Natural killer cell treated with Interleukin-12 subunit alpha and Interleukin-12 subunit beta and Interleukin-15 and Interleukin-18, amount 100 ng/mL, for 72 hours (primary cell): Measurements from ENCODE around the gene TRPC3. TPM values are rescaled to one million over a fixed set of nuclear protein-coding genes. Genes with fewer than 3 reads are reported as not detected.
A peak's percentile ranks its signal among the peaks of the same experiment; 100 is the strongest.

ENCODE experiments used
- ATAC-seq, 2 donors: fragments of 150-1000 bp; cut with Tn5 transposase in 1 of 2; sonication (Bioruptor Pico), chemical (Tn5 transposase) in 1 of 2; 2 replicates each; pipeline ENCODE4 v1.10.0; 2021
- DNase-seq: peaks from one replicate; pipeline ENCODE4 v3.0.0; 2022; ENCODE audit warnings: low spot score
- H3K27ac Mint-ChIP-seq, 2 donors: 1 replicate in 1 of 2; 2 replicates in 1 of 2; pipeline ENCODE4 v1.8.0; 2022; ENCODE audit warnings: mixed read lengths in 2 of 2, mild to moderate bottlenecking in 1 of 2, moderate library complexity in 1 of 2
- H3K27me3 Mint-ChIP-seq, 2 donors: 1 replicate in 1 of 2; 2 replicates in 1 of 2; pipeline ENCODE4 v1.8.0; 2022; ENCODE audit warnings: mixed read lengths in 2 of 2
- H3K36me3 Mint-ChIP-seq: one replicate; pipeline ENCODE4 v1.8.0; 2022; ENCODE audit warnings: mixed read lengths
- H3K4me1 Mint-ChIP-seq, 2 donors: 1 replicate in 1 of 2; 2 replicates in 1 of 2; pipeline ENCODE4 v1.8.0; 2022; ENCODE audit warnings: low read depth in 2 of 2, mixed read lengths in 2 of 2, mild to moderate bottlenecking in 1 of 2
- H3K4me3 Mint-ChIP-seq: one replicate; pipeline ENCODE4 v1.8.0; 2022; ENCODE audit warnings: mixed read lengths
- H3K9me3 Mint-ChIP-seq: 2 replicates; pipeline ENCODE4 v1.8.0; 2022; ENCODE audit warnings: mixed read lengths
- total RNA-seq, 2 donors: library from RNA; stranded (reverse); gene quantifications; one replicate each; pipeline ENCODE4 v1.2.3, GENCODE V29; 2022

Gene TRPC3
- under 1 TPM; 0.24 to 0.73 TPM for total RNA-seq

GRCh38 chr4:121951521-121952110 lies at the start of gene TRPC3:
Gene TRPC3 (minus strand): TSS chr4:121952060. CDS start chr4:121951680, 380 bp downstream.
- no peak within 1 kb of the TSS for H3K27ac Mint-ChIP-seq
- peak; percentile 61 for DNase-seq
- peak; percentile 62 to 66 for ATAC-seq
- peaks cover 36 to 39% of the 10 kb centered on the region in 2 donors for H3K27me3 Mint-ChIP-seq
- peaks cover 6 to 16% of the 10 kb centered on the region in 2 donors for H3K4me1 Mint-ChIP-seq
- H3K4me3 Mint-ChIP-seq: peak within 1 kb of the TSS; percentile 87
- no peaks in the 10 kb centered on the region for H3K9me3 Mint-ChIP-seq
- H3K36me3 Mint-ChIP-seq: no peaks in the 10 kb centered on the region

- Mint-ChIP-seq H3K27ac (no peak overlapping the region), H3K9me3 (no peaks in the 10 kb centered on the region), H3K36me3 (no peaks in the 10 kb centered on the region), H3K4me1 (no peaks in the 10 kb centered on the region), H3K4me3 (no peak overlapping the region), H3K27me3 (peaks cover 18 to 30% of the 10 kb centered on the region in 2 donors)
- DNase-seq (no peak), ATAC-seq (no peak)
Measured at GRCh38 chr4:122000849-122001248, 49.0 kb upstream of the TRPC3 start.

DNA sequence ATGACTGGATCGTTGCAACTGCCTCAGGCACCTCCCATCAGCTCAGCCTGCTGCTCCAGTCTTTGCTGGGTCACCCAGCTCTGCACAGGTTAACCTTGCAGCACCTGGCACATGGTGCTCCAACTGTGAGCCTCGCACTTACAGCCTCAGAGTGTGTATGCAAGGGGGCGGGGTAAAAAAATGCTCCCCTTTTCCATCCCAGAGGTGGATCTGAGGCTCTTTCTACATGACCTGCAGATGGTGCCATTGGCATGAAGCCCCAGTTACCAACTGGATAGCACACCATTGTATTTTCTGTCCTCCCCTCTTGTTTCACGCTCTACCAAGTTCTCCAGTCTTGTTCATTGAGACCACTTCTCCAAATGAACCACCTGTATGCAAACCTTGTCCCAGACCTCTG lies 46.2 kb upstream of the TRPC3 start:
- H3K27me3 Mint-ChIP-seq: peaks cover 27 to 32% of the 10 kb centered on the region in 2 donors
- no peaks in the 10 kb centered on the region for H3K4me1 Mint-ChIP-seq
- DNase-seq: no peak
- H3K27ac Mint-ChIP-seq: no peak overlapping the region
- no peaks in the 10 kb centered on the region for H3K9me3 Mint-ChIP-seq
- no peak overlapping the region for H3K4me3 Mint-ChIP-seq
- ATAC-seq: peak in 1 of 2 donors; percentile 29
- H3K36me3 Mint-ChIP-seq: no peaks in the 10 kb centered on the region

DNA sequence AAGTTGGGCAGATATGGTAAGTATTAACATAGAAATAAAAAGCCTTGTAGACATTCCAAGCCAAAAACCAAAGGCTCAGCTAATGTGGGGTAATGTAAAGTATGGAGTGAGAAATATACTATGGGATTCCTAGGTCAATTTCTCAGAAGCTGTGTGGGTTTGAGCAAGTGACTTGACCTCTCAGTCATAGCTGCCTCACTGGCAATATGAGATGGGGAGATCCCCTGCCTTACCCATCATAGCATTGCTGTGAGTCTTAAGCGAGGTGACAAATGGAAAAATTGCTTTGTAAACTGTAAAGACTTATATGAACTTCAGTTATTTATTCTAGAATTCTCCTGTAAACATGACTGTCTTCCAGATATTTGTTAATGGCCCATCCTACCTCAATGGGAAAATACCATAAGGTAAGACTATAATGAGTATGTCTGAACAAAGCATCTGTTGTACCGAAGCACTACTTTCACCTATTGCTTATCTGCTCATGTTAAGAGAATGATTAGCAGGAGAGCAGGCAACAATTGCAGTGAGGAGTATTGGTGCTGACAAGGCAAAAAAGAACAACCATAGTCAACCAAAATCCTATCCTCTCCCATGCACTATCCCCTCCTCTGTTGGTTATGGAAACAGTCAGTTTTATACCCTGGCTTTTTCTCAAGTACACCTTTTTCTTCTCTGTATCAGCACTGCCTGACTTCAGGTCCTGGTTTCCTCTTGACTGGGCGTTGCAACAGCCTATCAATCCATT lies 44.1 kb upstream of the TRPC3 start:
- no peak for ATAC-seq
- DNase-seq: no peak
- Mint-ChIP-seq H3K4me3 (no peak overlapping the region), H3K4me1 (no peaks in the 10 kb centered on the region), H3K27me3 (peaks cover 24 to 26% of the 10 kb centered on the region in 2 donors), H3K9me3 (no peaks in the 10 kb centered on the region), H3K27ac (no peak overlapping the region), H3K36me3 (no peaks in the 10 kb centered on the region)

DNA sequence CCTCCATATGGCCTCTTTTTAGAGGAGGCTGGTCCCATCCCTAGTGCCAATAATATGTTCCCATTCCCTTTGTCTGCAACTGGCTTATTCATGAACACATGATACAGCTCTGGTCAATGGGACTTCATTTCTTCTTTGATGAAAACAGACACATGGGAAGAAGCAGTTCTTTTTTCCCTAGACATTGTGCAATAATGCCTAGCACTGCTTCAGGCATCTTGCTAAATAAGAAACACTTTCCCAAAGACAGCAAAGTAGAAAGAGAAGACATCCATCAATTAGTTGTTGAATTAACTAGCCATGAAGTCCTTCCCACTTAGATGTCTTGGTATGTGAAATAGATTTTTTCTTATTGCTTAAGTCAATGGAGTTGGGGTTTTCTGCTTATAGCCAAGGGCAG lies 40.1 kb upstream of the TRPC3 start:
- no peak overlapping the region for H3K4me3 Mint-ChIP-seq
- no peaks in the 10 kb centered on the region for H3K9me3 Mint-ChIP-seq
- H3K4me1 Mint-ChIP-seq: no peaks in the 10 kb centered on the region
- peaks cover 30 to 32% of the 10 kb centered on the region in 2 donors for H3K27me3 Mint-ChIP-seq
- no peaks in the 10 kb centered on the region for H3K36me3 Mint-ChIP-seq
- DNase-seq (no peak), ATAC-seq (no peak)
- no peak overlapping the region for H3K27ac Mint-ChIP-seq

DNA sequence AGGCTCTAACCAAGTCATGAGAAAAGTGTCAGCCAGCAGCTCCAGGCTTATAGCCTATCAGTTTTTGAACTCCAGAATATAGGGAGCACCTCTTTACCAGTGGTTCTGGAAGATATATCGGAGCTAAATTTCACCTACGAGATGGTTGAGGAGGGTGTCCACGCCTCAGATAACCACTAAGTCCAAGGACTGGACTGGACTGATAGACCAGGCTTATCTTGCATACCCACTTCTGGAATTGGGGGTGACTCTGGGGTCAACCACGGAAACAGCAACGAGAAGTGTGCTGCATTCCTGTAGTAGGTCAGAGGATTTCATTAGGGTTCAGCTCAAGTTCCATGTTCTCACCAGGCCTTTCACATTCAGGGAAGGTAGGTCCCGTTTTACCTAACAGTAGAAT lies 38.6 kb upstream of the TRPC3 start:
- H3K4me3 Mint-ChIP-seq: no peak overlapping the region

DNA sequence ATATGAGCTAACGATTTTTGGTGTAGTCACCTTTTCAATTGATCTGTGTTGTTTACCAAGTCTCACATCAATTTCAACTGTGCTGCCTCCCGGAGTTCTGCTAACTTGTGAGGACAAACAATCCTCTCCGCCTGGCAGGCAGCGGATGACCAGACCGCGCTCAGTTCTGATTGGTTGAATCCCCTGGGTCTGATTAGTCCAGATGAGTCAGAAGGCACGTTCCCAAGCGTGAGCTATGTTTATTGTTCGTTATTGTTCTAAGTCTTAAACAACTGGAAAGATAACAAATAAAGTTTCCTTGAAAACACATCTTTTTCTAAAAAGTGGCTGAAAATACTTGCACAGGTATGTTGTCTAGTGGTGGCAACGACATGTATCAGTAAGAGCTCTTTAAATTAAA lies 37.9 kb upstream of the TRPC3 start:
- Mint-ChIP-seq H3K4me1 (no peaks in the 10 kb centered on the region), H3K27me3 (peaks cover 25% of the 10 kb centered on the region in 2 donors), H3K4me3 (no peak overlapping the region), H3K36me3 (no peaks in the 10 kb centered on the region), H3K9me3 (no peaks in the 10 kb centered on the region), H3K27ac (no peak overlapping the region)
- ATAC-seq (no peak), DNase-seq (no peak)

More for the DNA sequence above, 38.6 kb upstream of the TRPC3 start:
- Mint-ChIP-seq H3K27me3 (peaks cover 25 to 26% of the 10 kb centered on the region in 2 donors), H3K36me3 (no peaks in the 10 kb centered on the region), H3K4me1 (no peaks in the 10 kb centered on the region), H3K9me3 (no peaks in the 10 kb centered on the region), H3K27ac (no peak overlapping the region)
- DNase-seq (no peak), ATAC-seq (no peak)

GRCh38 chr4:121988950-121989349 lies 37.1 kb upstream of the TRPC3 start:
- Mint-ChIP-seq H3K27me3 (peaks cover 21 to 26% of the 10 kb centered on the region in 2 donors), H3K4me3 (no peak overlapping the region)

DNA sequence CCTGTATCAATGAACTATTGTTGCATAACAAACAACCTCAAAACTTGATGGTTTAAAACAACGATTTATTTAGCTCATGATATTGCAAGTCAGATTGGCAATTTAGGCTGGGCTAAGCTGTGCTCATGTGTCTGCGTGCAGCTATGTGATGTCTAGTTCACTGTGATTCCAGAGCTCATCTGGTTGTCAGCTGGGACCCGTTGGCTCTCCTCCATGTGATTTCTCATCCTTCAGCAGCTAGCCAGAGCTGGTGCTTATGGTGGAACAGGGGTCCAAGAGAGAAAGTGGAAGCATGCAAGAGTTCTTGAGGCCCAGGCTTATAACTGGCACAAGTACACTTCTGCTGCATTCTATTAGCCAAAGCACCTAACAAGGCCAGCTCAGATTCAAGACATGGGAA lies 28.8 kb upstream of the TRPC3 start:
- DNase-seq (no peak), ATAC-seq (no peak)
- H3K27ac Mint-ChIP-seq: no peak overlapping the region
- H3K4me1 Mint-ChIP-seq: peaks cover 5 to 7% of the 10 kb centered on the region in 2 donors
- no peaks in the 10 kb centered on the region for H3K36me3 Mint-ChIP-seq
- peaks cover 8 to 10% of the 10 kb centered on the region in 2 donors for H3K27me3 Mint-ChIP-seq
- no peak overlapping the region for H3K4me3 Mint-ChIP-seq
- H3K9me3 Mint-ChIP-seq: no peaks in the 10 kb centered on the region

More at GRCh38 chr4:121988950-121989349, 37.1 kb upstream of the TRPC3 start:
- ATAC-seq: no peak
- Mint-ChIP-seq H3K9me3 (no peaks in the 10 kb centered on the region), H3K36me3 (no peaks in the 10 kb centered on the region), H3K27ac (no peak overlapping the region), H3K4me1 (no peaks in the 10 kb centered on the region)
- no peak for DNase-seq

- no peaks in the 10 kb centered on the region for H3K36me3 Mint-ChIP-seq
- no peaks in the 10 kb centered on the region for H3K9me3 Mint-ChIP-seq
- peaks cover 5 to 7% of the 10 kb centered on the region in 2 donors for H3K4me1 Mint-ChIP-seq
- DNase-seq (no peak), ATAC-seq (no peak)
- H3K27me3 Mint-ChIP-seq: peaks cover 7 to 15% of the 10 kb centered on the region in 2 donors
- H3K4me3 Mint-ChIP-seq: peak overlapping the region; percentile 4
- no peak overlapping the region for H3K27ac Mint-ChIP-seq
Measured at GRCh38 chr4:121978172-121978516, 26.3 kb upstream of the TRPC3 start.

GRCh38 chr4:121977251-121978171 lies 25.7 kb upstream of the TRPC3 start:
- peaks cover 5 to 7% of the 10 kb centered on the region in 2 donors for H3K4me1 Mint-ChIP-seq
- no peaks in the 10 kb centered on the region for H3K36me3 Mint-ChIP-seq
- peak overlapping the region; percentile 4 for H3K4me3 Mint-ChIP-seq
- H3K27me3 Mint-ChIP-seq: peaks cover 8 to 12% of the 10 kb centered on the region in 2 donors
- ATAC-seq (no peak), DNase-seq (no peak)
- no peaks in the 10 kb centered on the region for H3K9me3 Mint-ChIP-seq
- no peak overlapping the region for H3K27ac Mint-ChIP-seq

DNA sequence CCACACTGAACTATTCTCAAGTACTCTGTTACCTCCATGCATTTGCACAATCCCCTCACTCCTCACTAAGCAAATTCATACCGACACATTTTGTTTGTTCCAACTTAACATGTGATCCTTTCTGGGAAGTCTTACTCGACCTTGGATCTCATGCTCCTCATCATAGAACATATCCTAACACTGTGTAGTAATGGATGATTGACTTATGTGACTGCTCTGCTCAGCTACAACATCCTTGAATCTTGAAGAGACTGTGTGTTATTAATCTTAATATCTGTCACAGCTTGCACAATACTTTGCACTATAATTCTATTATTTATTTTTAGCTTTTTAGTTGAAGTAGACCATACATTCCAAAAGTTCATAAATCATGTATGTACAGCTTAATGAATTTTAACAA lies 23.9 kb upstream of the TRPC3 start:
- Mint-ChIP-seq H3K27ac (no peak overlapping the region), H3K9me3 (no peaks in the 10 kb centered on the region), H3K4me3 (no peak overlapping the region), H3K36me3 (no peaks in the 10 kb centered on the region), H3K27me3 (peaks cover 11% of the 10 kb centered on the region in 2 donors), H3K4me1 (peaks cover 5 to 7% of the 10 kb centered on the region in 2 donors)
- ATAC-seq: no peak
- no peak for DNase-seq

DNA sequence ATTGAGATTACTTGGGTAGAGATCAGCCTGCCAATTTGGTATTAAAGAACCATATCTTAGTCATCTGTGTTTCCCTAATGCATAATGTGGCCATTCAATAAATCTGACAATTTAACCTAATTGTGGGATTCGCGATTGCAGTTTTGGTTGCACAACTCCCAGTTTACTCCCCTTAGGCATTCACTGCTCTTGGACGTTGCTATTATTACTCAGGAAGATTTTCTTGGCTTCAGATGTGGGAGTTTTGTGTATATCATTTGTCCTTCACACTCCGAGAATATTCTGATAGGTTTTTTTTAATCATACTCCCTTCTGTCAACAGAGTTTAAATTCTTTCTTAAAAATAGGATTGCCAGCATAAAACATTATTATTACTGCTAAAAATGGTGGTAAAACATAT lies 22.0 kb upstream of the TRPC3 start:
- H3K27me3 Mint-ChIP-seq: peaks cover 15 to 17% of the 10 kb centered on the region in 2 donors
- peaks cover 5 to 7% of the 10 kb centered on the region in 2 donors for H3K4me1 Mint-ChIP-seq
- no peaks in the 10 kb centered on the region for H3K9me3 Mint-ChIP-seq
- no peak for DNase-seq
- no peaks in the 10 kb centered on the region for H3K36me3 Mint-ChIP-seq
- H3K27ac Mint-ChIP-seq: no peak overlapping the region
- ATAC-seq: no peak
- H3K4me3 Mint-ChIP-seq: no peak overlapping the region

DNA sequence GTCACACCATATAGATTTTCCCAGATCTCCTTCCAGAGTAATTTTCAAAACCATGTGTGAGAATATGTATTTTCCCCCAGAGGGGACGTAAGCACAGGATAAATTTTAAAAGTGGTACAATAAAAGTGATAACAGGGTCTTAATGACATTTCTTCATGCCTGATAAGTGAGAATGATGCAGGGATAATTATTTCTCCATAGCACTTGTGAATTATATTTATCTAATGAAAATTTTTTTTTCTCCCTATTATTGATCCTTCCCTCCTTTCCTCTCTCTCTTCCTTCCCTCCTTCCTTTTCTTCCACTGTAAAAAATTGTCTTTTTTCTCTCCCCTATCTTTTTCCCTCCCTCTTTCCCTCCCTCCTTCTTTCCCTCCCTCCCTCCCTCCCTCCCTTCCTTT lies 17.0 kb upstream of the TRPC3 start:
- no peak for DNase-seq
- no peaks in the 10 kb centered on the region for H3K36me3 Mint-ChIP-seq
- no peaks in the 10 kb centered on the region for H3K9me3 Mint-ChIP-seq
- H3K4me1 Mint-ChIP-seq: no peaks in the 10 kb centered on the region
- no peak for ATAC-seq
- no peak overlapping the region for H3K4me3 Mint-ChIP-seq
- H3K27me3 Mint-ChIP-seq: peaks cover 30 to 35% of the 10 kb centered on the region in 2 donors
- H3K27ac Mint-ChIP-seq: no peak overlapping the region
